DMS53 treated with DMSO at 0.1 percent for 48 hours (cell line): Measurements from ENCODE around the gene TMEM229A.
"Not testable (repeated sequence)": the region's sequence is repeated elsewhere in the genome, so short reads cannot be mapped to it uniquely, and the experiment has no call there.

ENCODE experiments used
- DNase-seq: peaks from one replicate; lab custom pipeline; 2025; ENCODE audit not compliant: unreplicated experiment; lab: John Stamatoyannopoulos, UW

Gene TMEM229A

GRCh38 chr7:124032369-124033094 is at the start of gene TMEM229A:
Gene TMEM229A, minus strand, starts transcription at chr7:124033067. Its CDS starts 64 bp downstream, at chr7:124033003.
- peak; percentile 68 for DNase-seq

GRCh38 chr7:124082234-124082633 is 49.4 kb upstream of the TMEM229A start:
- not testable (repeated sequence) for DNase-seq

GRCh38 chr7:124077546-124077945 is 44.7 kb upstream of the TMEM229A start:
- DNase-seq: no peak

- DNase-seq: no peak
Observed at GRCh38 chr7:124076841-124077240, 44.0 kb upstream of the TMEM229A start.

- DNase-seq: no peak
Observed at GRCh38 chr7:124074007-124074406, 41.1 kb upstream of the TMEM229A start.

- no peak for DNase-seq
Observed at GRCh38 chr7:124073310-124073645, 40.4 kb upstream of the TMEM229A start.

- peak; percentile 88 for DNase-seq
Observed at GRCh38 chr7:124072603-124073309, 39.9 kb upstream of the TMEM229A start.

- DNase-seq: no peak
Observed at GRCh38 chr7:124071843-124072242, 39.0 kb upstream of the TMEM229A start.

GRCh38 chr7:124062171-124062570 is 29.3 kb upstream of the TMEM229A start:
- no peak for DNase-seq

- no peak for DNase-seq
Observed at GRCh38 chr7:124060528-124060927, 27.7 kb upstream of the TMEM229A start.

GRCh38 chr7:124059375-124059774 is 26.5 kb upstream of the TMEM229A start:
- no peak for DNase-seq

GRCh38 chr7:124058515-124058914 is 25.6 kb upstream of the TMEM229A start:
- DNase-seq: no peak

- no peak for DNase-seq
Observed at GRCh38 chr7:124057872-124058271, 25.0 kb upstream of the TMEM229A start.

- no peak for DNase-seq
Observed at GRCh38 chr7:124056234-124056633, 23.4 kb upstream of the TMEM229A start.

- no peak for DNase-seq
Observed at GRCh38 chr7:124051681-124052377, 19.0 kb upstream of the TMEM229A start.

GRCh38 chr7:124042826-124043225 is 10.0 kb upstream of the TMEM229A start:
- DNase-seq: no peak

GRCh38 chr7:124041439-124041838 is 8.6 kb upstream of the TMEM229A start:
- DNase-seq: no peak

- DNase-seq: not testable (repeated sequence)
Observed at GRCh38 chr7:124037902-124038301, 5.0 kb upstream of the TMEM229A start.

- DNase-seq: no peak
Observed at GRCh38 chr7:124035706-124036105, 2.8 kb upstream of the TMEM229A start.

- DNase-seq: no peak
Observed at GRCh38 chr7:124034754-124035100, 1.9 kb upstream of the TMEM229A start.

- no peak for DNase-seq
Observed at GRCh38 chr7:124033807-124034753, 1.2 kb upstream of the TMEM229A start.
